SIG-M5 (cell line): ENCODE measurements around the gene PSMG2.

Experiments
- DNase-seq: peaks from one replicate; lab custom pipeline; 2025; lab: John Stamatoyannopoulos, UW

The PSMG2 gene, protein sequence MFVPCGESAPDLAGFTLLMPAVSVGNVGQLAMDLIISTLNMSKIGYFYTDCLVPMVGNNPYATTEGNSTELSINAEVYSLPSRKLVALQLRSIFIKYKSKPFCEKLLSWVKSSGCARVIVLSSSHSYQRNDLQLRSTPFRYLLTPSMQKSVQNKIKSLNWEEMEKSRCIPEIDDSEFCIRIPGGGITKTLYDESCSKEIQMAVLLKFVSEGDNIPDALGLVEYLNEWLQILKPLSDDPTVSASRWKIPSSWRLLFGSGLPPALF

DNA sequence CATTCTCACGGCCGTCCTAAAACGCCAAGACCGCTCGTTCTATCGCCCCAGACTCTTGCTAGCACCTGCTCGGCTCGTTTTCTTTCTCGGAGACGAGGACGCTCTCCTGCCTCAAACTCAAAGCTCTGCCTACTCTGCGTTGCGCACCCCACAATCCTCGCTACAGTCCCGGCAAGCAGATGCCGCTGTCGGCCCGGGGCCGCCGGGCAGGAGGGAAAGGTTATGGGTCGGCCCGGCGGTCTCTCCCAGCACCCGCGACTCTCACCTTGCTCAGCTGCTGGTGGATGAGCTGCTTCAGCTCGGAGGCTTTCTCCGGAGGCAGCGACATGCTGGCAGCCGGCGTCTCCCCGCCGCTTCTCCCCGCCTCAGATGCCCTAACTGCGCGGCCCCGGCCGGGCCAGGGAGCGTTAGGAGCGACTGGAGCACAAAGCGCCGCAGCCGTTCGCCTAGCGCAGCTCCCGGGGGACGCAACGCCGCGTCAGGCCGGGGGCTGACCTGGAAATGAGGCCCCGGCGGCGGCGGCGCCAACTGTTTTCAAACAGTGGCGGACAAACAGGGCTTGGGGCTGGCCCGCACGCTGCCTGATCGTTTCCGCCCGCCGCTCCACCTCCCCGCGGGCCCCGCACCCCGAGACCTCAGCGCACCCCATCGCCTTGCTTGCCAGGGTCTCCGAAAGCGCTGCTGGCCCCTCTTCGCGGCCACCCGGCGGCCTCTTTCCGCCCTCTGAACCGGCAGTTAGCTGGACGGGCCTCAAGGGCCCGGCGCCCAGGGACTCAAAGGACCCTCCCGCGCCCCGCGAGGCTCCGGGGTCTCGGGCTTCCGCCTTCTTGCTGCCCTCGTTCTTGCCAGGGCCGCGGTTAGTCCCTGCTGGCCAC lies at the start of gene PSMG2, which contains the start of gene CEP76:
Gene PSMG2, plus strand, starts transcription at position 822 of the 875 bp plus-strand sequence. CDS start 66 bp downstream, outside the sequence.
Gene CEP76, minus strand, starts transcription at position 503 of the 875 bp plus-strand sequence. Its CDS starts 175 bp downstream, at position 328.
- DNase-seq = peak; percentile 39

DNA sequence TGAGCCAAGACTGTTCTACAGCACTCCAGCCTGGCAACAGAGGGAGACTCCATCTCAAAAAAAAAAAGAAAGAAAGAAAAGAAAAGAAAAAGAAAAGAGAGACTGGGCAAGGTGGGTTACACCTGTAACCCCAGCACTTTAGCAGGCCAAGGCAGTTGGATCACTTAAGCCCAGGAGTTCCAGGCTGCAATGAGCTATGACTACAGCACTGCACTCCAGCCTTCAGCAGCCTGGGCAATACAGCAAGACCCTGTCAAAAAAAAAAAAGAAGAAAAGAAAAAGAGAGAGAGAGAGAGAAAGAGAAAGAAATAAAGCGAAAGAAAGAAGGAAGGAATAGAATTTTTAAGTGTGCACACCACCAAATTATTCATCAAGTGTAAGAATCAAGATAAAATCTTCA lies 47.9 kb upstream of the PSMG2 start:
- no peak for DNase-seq

DNA sequence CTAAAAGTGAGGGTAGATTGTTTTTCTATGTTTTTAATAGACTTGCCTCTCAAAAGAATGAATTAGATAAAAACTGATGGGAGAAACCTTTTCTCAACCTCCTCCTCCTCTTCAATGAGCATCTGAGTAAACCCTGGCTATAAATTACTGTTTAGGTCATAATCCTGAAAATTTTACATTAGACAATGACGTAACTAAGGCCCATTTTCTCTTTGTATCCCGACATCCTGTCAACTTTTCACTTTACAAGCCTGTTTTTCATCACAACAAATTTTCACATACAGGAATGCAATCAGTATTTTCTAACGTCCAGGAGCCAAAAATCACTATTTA lies 46.3 kb upstream of the PSMG2 start:
- no peak for DNase-seq

DNA sequence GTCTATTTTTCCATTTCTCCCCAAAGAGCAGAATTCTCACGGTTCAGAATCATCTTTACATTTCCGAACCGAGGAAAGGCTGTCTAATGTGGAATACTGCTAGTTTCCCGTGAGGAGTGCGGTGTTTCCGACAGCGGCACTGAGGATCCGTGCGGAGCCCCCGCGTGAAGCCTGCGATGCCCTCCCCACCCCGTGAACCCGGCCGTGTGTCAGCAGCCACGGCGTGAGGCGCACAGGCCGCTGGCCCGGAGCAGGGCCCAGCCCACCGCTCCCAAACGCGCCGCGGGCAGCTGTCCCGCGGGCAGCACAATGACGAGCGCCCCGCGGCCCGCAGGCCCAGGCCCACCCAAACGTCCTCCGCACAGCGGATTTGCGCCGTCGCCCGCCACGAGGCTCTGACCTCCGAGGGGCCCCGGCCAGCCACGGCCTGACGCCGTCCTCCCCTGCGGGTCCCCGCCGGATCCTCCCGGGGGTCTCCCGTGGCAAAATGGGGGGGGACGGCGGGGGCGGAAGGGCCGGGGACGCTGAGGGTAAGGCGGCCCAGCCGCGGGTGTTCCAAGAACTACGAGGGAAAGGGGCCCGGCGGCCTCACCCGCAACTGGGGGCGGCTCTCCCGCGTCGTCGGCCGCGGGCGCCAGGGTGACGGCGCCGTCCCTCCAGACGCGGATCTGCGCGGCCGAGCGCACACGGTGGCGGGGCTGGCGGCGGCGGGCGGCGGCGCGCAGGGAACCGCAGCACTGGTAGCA lies 45.7 kb upstream of the PSMG2 start:
- no peak for DNase-seq

DNA sequence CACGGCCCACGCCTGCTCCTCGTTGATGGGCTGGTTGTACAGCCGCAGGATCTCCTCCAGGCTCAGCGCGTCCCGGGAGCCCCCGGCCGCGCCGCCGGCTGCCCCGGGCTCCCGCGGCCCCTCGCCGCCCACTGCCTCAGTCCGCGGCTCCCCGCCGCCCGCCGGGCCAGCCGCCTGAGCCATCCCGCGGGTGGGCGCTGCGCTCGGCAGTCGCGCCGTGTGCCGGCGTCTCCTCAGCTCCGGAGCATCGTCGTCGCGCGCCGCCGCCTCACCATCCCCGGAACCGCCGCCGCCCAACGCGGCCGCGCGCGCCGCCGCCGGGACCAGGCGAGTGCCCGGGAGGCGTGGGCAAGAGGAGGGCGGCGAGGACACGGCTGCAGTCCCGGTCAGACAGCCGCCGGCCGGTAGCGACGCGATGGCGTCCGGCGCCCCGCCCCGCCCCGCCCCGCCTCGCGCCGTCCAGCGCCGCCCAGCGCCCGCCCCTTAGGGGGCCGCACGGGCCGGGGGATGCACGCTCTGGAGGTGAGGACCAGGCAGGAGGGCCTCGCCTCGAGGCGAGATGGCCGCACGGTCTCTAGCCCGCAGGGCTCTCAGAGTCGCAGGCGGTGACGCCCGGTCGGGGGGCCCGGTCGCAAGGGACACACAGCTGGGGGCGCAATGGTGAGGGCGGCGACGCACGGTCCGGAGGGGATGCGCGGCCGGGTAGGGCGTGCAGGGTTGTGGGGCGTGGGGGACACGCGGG lies 45.0 kb upstream of the PSMG2 start, which contains the start of gene SPIRE1:
Gene SPIRE1, minus strand, starts transcription at position 424 of the 742 bp plus-strand sequence. Its CDS starts 241 bp downstream, at position 183.
- DNase-seq = no peak

DNA sequence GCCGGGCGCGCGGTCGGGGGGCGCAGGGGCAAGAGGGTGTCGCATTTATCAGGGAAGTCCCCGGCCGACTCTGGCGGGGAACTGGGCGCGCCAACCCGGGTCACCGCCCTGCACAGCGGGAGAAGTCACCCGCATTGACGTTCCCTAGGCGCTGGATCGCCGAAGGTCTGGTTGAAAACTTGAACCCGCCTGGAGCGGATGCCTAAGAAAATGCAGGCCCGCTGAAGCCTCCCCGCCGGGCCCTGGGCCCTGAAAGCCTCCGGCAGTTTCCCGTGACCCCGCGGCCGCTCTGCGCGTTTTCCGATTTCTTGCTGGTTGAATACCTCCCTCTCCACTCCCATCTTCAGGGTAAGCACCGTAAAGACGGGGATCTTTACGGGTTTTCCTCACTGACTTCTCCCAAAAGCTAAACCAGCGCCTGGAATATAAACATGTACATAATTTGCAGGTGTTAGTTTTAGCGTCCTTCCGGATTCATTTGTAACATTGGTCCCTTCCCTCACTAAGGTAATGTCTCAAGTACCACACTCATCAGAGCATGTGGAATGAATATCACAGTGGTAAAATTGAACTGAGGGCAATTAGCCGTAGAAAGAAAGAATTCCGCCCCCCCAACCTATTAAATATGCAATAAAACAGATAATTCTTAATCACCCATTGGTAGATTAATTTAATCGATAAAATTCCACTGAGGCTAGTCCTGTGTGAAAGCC lies 44.3 kb upstream of the PSMG2 start:
- no peak for DNase-seq

DNA sequence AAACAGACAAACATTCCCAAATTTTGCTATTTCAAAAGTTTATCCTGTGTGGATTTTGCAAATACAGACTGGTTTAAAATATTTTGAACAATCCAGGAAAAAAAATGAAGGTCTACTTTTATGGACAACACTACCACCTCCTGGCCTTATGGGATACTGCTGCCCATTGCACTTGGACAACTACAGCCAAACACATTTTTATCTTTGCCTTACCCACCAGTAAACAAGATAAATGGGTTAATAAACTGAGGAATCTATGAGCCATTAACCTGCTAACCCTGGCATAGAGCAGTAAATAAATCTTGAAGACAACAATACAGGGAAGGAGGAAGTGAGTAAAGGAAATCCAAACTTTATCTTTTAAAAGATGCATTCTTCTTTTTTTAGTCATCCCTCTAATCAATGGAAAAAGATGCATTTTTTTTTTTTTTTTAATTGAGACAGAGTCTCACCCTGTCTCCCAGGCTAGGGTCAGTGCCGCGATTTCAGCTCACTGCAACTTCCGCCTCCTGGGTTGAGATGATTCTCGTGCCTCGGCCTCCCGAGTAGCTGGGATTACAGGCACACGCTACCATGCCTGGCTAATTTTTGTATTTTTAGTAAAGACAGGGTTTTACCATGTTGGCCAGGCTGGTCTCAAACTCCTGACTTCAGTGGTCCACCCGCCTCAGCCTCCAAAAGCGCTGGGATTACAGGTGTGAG lies 42.8 kb upstream of the PSMG2 start:
- DNase-seq = no peak

DNA sequence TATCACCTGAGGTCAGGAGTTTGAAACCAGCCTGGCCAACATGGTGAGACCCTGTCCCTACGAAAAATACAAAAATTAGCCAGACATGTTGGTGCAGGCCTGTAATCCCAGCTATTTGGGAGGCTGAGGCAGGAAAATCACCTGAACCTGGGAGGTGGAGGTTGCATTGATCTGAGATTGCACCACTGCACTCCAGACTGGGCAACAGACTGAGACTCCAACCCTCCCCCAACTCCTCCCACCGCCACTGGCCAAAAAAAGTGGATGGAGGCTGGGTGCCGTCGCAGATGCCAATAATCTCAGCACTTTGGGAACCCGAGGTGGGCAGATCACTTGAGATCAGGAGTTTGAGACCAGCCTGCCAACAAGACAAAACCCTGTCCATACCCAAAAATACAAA lies 34.8 kb upstream of the PSMG2 start:
- DNase-seq = no peak

DNA sequence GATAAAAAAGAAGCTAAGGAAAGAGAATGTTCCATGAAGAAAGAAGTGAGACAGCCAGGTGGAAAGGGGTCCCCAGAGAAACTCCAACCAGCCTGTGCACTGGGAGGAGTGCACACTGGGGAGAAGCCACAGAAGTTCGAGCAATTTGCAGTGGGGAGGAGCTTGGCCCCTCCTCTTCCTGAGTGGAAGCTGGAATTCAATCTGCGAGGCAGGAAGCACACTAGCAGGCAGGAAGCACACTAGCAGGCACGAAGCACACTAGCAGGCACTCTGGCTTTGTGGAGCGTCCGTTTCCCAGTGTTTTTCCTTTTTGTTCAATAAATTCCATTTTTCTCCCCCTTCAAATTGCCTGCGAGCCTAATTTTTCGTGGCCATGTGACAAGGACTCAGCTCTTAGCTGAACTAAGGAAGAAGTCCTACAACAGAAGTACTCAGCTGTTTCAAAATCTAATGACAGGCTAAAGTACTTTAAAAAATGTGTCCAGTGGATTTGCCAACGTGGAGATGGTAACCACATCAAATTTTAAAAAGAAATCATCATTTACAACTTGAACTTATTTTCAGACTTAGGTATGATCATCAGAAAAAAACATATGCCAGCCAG lies 23.6 kb upstream of the PSMG2 start:
- DNase-seq = no peak

DNA sequence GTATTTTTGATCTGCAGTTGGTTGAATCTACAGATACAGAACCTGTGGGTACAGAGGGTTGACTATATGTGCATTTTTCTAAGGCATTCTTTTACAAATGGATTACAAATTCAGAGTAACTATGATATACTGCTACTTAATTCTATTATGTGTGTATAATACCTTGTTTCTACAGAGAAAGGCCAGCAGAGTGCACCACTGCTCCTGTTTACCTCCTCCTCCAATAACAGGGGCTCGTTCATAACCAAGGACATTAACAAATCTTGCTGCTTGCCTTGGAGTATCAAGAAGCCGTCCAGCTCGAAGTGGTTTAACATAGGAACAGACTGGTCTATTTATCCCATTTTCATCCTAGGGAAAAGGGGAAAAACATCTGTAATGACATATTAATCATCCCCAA lies 16.7 kb upstream of the PSMG2 start:
- no peak for DNase-seq

DNA sequence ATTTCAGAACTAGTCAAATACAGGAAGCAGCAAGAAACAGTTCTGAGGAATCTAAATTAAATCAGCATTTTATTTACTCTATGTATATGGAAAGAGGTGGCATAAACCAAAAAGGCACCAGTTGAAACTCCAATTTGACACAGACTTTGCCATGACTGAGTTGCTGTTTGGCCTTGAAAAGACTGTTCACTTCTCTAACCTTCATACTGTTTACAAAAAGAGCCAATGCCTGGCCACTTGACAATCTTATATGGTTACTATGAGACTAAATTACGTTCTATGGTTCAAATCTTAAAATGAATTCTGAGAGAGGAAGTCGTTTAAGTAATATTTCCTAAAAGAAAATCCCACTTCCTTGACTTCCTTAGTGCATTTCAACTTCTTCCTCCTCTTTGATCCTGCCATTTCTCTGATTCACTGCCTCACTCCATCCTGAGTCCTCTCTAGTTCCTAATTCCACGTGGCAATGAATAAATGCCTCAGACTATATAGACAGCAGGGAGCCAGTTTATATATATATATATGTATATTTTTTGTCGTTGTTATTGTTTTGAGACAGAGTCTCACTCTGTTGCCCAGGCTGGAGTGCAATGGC lies 13.5 kb upstream of the PSMG2 start:
- DNase-seq = no peak

DNA sequence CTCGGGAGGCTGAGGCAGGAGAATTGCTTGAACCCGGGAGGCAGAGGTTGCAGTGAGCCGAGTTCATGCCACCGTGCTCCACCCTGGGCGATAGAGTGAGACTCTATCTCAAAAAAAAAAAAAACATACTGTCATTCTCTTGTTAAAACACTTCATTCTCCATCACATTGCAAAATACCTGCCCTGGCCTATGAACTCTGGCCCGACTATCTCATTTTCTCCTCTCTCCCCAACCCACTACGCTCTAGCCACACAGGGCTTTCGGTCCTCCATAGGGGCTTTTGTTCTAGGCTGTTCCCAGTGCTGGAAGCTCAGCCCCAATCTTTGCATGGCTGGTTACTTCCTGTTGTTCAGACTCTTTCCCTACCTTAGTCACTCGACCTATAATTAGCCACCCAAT lies 10.6 kb upstream of the PSMG2 start:
- no peak for DNase-seq

DNA sequence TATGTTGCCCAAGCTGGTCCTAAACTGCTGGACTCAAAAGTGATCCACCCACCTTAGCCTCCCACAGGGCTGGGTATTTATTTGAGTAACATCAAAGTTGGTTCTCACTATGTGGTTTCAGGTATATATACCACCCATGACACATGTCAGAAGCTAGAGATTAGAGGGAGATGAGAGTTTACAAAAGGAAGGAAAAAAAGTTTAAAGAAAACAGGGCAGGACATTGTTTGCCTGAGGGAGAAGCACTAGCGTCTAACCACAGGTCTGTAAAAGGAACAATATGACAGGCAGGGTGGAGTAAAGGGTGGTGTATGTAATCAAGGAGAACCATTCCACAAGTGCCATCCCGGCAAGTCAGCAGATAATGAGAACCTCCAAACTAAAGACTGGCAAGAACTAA lies 8.8 kb upstream of the PSMG2 start:
- DNase-seq = no peak

DNA sequence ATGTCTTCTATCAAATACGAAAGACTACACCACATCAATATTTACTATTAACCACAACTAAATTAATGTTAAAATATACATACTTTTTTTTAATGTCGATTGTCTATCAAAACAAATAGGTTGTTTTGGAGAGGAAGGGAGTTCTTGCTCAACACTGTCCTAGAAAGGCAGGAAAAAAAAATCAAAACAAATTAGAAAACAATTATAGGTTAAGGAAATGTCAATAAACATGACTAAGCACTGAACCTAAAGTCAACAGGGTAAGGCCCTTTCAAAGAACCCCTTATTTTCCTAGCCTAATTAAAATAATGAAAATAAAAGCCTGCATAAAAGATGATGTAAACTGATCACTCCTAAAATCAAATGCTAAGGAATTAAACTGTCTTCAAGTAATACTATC lies 3.1 kb upstream of the PSMG2 start:
- no peak for DNase-seq

DNA sequence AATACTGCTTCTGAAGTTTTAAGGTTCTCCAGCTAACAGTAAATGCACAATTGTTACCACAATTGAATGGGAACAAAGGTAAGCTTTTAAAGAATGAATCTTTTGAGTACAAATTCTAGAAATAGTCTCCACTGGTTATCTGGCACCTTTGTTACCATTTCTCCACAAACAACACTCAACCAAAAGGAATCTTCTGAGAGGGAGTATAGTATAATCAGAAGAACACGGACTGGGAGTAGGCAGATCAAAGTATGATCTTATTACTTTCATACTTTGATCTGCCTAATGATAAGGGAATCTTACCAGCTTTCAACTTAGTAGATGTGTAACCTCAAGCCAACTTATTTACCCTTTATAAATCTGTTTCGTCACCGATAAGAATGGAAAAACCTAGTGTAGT lies 1.7 kb upstream of the PSMG2 start:
- DNase-seq = no peak

DNA sequence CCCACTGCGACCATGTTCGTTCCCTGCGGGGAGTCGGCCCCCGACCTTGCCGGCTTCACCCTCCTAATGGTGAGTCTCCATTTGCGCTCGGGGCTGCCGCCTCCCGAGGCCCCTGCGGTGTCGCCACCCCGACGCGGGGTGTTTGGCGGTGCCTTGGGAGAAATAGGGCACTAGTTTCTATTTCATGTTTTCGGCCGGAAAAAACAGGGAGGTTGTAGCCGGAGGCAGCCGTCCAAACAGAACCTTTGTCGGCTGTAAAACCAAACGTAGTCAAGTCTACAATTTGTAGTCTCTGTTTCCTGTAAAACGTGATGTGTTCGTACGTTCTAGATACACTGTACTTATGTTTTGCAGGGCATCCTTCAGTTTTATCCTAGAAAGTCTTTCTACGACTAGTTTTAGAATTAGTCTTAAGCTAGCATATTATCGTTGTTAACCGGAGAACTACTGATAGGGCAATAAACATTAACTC lies 290 bp downstream of the PSMG2 start:
- no peak for DNase-seq

DNA sequence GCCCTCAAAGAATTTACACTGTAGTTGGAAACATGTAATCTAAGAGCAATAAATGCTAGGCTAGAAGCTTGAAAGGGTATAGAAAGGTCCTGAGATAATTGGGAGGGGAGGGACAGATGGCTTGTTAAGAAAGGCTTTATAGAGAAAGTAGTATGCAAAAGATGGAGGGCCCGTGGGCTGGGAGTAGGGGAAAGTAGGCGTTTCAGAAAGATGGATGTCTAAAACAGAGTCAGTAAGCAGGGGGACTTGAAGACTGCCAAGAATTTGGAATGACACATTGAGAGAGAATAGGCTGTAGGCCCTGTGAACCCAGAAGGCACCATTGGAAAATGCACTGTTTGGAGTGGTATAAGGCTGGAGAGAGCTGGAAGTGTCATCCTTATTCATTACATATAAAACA lies 822 bp downstream of the PSMG2 start:
- no peak for DNase-seq

DNA sequence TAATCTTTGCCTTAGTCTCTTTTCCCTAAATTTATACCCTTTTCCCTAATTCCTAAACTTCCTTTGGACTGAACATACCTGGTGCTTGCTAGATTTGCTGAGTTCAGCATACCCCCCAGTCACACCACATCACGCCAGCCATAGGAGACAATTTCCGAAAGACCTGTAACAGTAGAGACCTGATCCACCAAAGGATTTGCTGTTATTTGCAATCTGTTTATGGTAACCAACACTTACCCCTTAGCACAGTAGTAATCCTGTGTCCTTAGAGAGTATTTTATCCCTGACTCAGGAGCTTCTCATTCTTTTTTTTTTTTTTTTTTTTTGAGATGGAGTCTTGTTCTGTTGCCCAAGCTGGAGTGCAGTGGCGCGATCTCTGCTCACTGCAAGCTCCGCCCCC lies 8.6 kb downstream of the PSMG2 start:
- DNase-seq = no peak

DNA sequence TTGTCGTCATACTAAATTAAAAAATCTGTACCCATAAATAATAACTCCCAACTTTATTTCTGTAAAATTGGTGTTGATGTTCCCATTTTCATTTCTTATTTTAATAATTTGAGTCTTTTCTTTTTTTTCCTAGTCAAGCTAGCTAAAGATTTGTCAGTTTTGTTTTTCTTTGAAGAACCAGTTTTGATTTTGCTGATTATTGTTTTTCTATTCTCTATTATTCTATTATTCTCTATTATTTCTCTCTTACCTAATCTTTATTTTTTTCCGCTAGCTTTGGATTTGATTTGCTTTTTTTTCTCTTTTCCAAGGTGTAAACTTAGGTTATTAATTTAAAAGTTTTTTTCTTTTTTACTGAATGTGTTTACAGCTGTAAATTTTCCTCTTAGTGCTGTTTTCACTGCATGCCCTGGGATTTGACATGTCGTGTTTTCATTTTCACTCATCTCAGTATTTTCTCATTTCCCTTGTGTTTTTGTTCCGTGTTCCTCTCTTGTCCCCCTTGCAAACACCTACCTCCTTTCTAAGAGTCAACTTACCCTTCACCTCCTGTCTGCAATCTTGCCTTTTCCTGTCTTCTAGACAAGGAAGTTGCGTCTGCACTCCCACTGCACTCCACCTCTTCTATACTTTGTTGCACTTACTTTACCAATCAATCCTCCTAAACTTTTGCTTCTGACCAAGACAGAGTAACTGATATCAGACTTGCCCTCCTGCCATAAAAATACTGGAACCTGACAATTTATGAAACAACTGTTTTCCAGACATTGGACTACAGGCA lies 18.8 kb downstream of the PSMG2 start:
- no peak for DNase-seq
